Cardiac muscle cell (in vitro differentiated cells and primary cell): ENCODE measurements around the gene CALHM2. TPM values are rescaled to one million over a fixed set of nuclear protein-coding genes. Genes with fewer than 3 reads are reported as not detected.
A peak's percentile ranks its signal among the peaks of the same experiment; 100 is the strongest.

ENCODE experiments used
- DNase-seq, 2 donors: peaks; one replicate each; pipeline versions ENCODE4 v3.0.0 to v3.0.0-alpha.2; 2010 to 2017; ENCODE audit warnings: low read depth in 1 of 2, low spot score in 1 of 2
- H3K27ac ChIP-seq: fragments of 200-600 bp; sonication (generic); 2 replicates; pipeline ENCODE4 v1.5.1; 2016
- H3K27me3 ChIP-seq: fragments of 200-600 bp; sonication (generic); 2 replicates; pipeline ENCODE4 v1.6.0; 2016; ENCODE audit warnings: control low read depth
- H3K36me3 ChIP-seq: fragments of 200-600 bp; sonication (generic); 2 replicates; pipeline ENCODE4 v1.5.1; 2016; ENCODE audit warnings: control low read depth
- H3K4me1 ChIP-seq: fragments of 200-600 bp; sonication (generic); 2 replicates; pipeline ENCODE4 v1.8.1; 2017; ENCODE audit warnings: low read depth, mild to moderate bottlenecking, mixed run types
- H3K4me3 ChIP-seq: fragments of 200-600 bp; sonication (generic); 2 replicates; pipeline ENCODE4 v1.5.1; 2016; ENCODE audit warnings: mild to moderate bottlenecking
- H3K9me3 ChIP-seq: fragments of 200-600 bp; sonication (generic); 2 replicates; pipeline ENCODE4 v1.5.1; 2017; ENCODE audit warnings: low read depth, mild to moderate bottlenecking, control low read depth
- CTCF ChIP-seq: IDR thresholded peaks from 2 replicates; pipeline ENCODE4 v1.5.1; 2012; ENCODE audit warnings: low read depth, mild to moderate bottlenecking, low read length
- polyA plus RNA-seq: library from polyadenylated mRNA; unstranded; fragments of >200 nt; fragmentation: Nextera tagmentation; extraction: Ambion mirVana; gene quantifications from 2 replicates; pipeline ENCODE4 v1.2.1, GENCODE V29; 2016
- total RNA-seq: library from RNA; depleted of rRNA; stranded (reverse); fragments of >200 nt; gene quantifications from 2 replicates; pipeline ENCODE4 v1.2.3, GENCODE V29; 2016

CALHM2 gene
- total and polyA plus RNA-seq, 2 experiments from 2014 or later, result 1.1 to 3.7 TPM

- no peaks in the 10 kb centered on the region for H3K4me1 ChIP-seq
- peaks cover 77% of the 10 kb centered on the region for H3K36me3 ChIP-seq
- H3K9me3 ChIP-seq, result no peaks in the 10 kb centered on the region
- no peak for DNase-seq
- no peak overlapping the region for H3K27ac ChIP-seq
- H3K27me3 ChIP-seq, result no peaks in the 10 kb centered on the region
- TF ChIP-seq CTCF, result no peak
- no peak overlapping the region for H3K4me3 ChIP-seq
These were observed 38.6 kb downstream of the CALHM2 start for GRCh38 chr10:103413564-103413963.

GRCh38 chr10:103397191-103397825 is 54.9 kb downstream of the CALHM2 start:
- no peak for TF ChIP-seq CTCF
- Histone ChIP-seq H3K4me3 (peak overlapping the region; percentile 86), H3K27me3 (no peaks in the 10 kb centered on the region), H3K27ac (peak overlapping the region; percentile 37), H3K36me3 (peaks cover 21% of the 10 kb centered on the region), H3K4me1 (peaks cover 16% of the 10 kb centered on the region), H3K9me3 (no peaks in the 10 kb centered on the region)
- peak in 1 of 2 donors; percentile 4 for DNase-seq

- H3K9me3 ChIP-seq, result no peaks in the 10 kb centered on the region
- H3K4me1 ChIP-seq, result peaks cover 16% of the 10 kb centered on the region
- no peak for TF ChIP-seq CTCF
- H3K27me3 ChIP-seq, result no peaks in the 10 kb centered on the region
- peak overlapping the region; percentile 86 for H3K4me3 ChIP-seq
- no peak for DNase-seq
- peaks cover 26% of the 10 kb centered on the region for H3K36me3 ChIP-seq
- H3K27ac ChIP-seq, result peak overlapping the region; percentile 37
These were observed 55.4 kb downstream of the CALHM2 start for GRCh38 chr10:103396789-103397087.

Other genes starting within 250 kb of the CALHM2 start
- gene RPEL1, start 206.5 kb downstream of the CALHM2 start, total RNA-seq, result not detected in 2 replicates
- gene RPEL1, start 206.5 kb downstream of the CALHM2 start, polyA plus RNA-seq, result not detected in 2 replicates
- gene INA, start 175.2 kb downstream of the CALHM2 start, total RNA-seq, result 1.1 and 1.3 TPM in 2 replicates
- 0.42 and 1.8 TPM in 2 replicates for gene INA, start 175.2 kb downstream of the CALHM2 start, polyA plus RNA-seq
- gene PCGF6, start 101.2 kb downstream of the CALHM2 start, total RNA-seq, result 11.5 and 21.4 TPM in 2 replicates
- gene PCGF6, start 101.2 kb downstream of the CALHM2 start, polyA plus RNA-seq, result 14.7 and 20.6 TPM in 2 replicates
- gene TAF5, start 84.4 kb downstream of the CALHM2 start, total RNA-seq, result 4.7 and 7.1 TPM in 2 replicates
- gene TAF5, start 84.4 kb downstream of the CALHM2 start, polyA plus RNA-seq, result 4.6 TPM in 2 replicates
- gene ATP5MK, start 55.9 kb downstream of the CALHM2 start, total RNA-seq, result 81.4 and 282 TPM in 2 replicates
- gene ATP5MK, start 55.9 kb downstream of the CALHM2 start, polyA plus RNA-seq, result 663 and 909 TPM in 2 replicates
- gene PDCD11, start 55.7 kb downstream of the CALHM2 start, total RNA-seq, result 20.4 and 30.3 TPM in 2 replicates
- 17.9 and 20.1 TPM in 2 replicates for gene PDCD11, start 55.7 kb downstream of the CALHM2 start, polyA plus RNA-seq
- 0.11 TPM in 1 of 2 replicates, not detected in the other for gene CALHM1, start 6.5 kb upstream of the CALHM2 start, total RNA-seq
- not detected in 2 replicates for gene CALHM1, start 6.5 kb upstream of the CALHM2 start, polyA plus RNA-seq
- gene CALHM3, start 26.9 kb upstream of the CALHM2 start, total RNA-seq, result not detected in 2 replicates
- gene CALHM3, start 26.9 kb upstream of the CALHM2 start, polyA plus RNA-seq, result not detected in 2 replicates
- gene NEURL1, start 41.3 kb upstream of the CALHM2 start, total RNA-seq, result 2.3 and 2.7 TPM in 2 replicates
- 1.4 and 3.5 TPM in 2 replicates for gene NEURL1, start 41.3 kb upstream of the CALHM2 start, polyA plus RNA-seq